ENCODE data around the gene GGA1. TPM values are rescaled to one million over a fixed set of nuclear protein-coding genes. Genes with fewer than 3 reads are reported as not detected.

GGA1 gene
- total RNA-seq, 4 donors from 2014 or later = 30.3 to 44.7 (median 40.9) TPM

GRCh38 chr22:37675930-37676735, 67.5 kb downstream of the GGA1 start:
- intact Hi-C loops (cut with DNase I) = no loop called here
- Histone ChIP-seq H3K9me3 (no peaks in the 10 kb centered on the region), H3K4me3 (peak overlapping the region; percentile 60 to 74 (median 64)), H3K27me3 (no peaks in the 10 kb centered on the region), H3K4me1 (peaks cover 36 to 89% (median 75%) of the 10 kb centered on the region in 4 donors), H3K27ac (replicated peaks in 1 of 4) (peak overlapping the region; percentile 91 to 98 (median 94)), H3K36me3 (peaks cover 0 to 28% (median 26%) of the 10 kb centered on the region in 4 donors)
- 0% methylated on average over 5 of the region's 17 CpGs for WGBS
- no peak for TF ChIP-seq CTCF (IDR thresholded peaks at IDR 0.05)
- TF ChIP-seq POLR2AphosphoS5 (IDR thresholded peaks at IDR 0.05) = no peak
- TF ChIP-seq POLR2A (IDR thresholded peaks at IDR 0.05; ENCODE audit: low read depth) = no peak
- TF ChIP-seq EP300 (IDR thresholded peaks at IDR 0.05) = no peak
- no peak for DNase-seq (ENCODE audit: extremely low spot score)

GRCh38 chr22:37676736-37677492, 68.3 kb downstream of the GGA1 start:
- Histone ChIP-seq H3K9me3 (no peaks in the 10 kb centered on the region), H3K4me3 (peak overlapping the region; percentile 60 to 74 (median 64)), H3K27me3 (no peaks in the 10 kb centered on the region), H3K36me3 (peaks cover 0 to 28% (median 26%) of the 10 kb centered on the region in 4 donors), H3K4me1 (peaks cover 44 to 97% (median 83%) of the 10 kb centered on the region in 4 donors), H3K27ac (replicated peaks in 1 of 4) (peak overlapping the region; percentile 91 to 98 (median 94))
- TF ChIP-seq CTCF (IDR thresholded peaks at IDR 0.05) (no peak), POLR2A (IDR thresholded peaks at IDR 0.05; ENCODE audit: low read depth) (no peak), EP300 (IDR thresholded peaks at IDR 0.05) (no peak), POLR2AphosphoS5 (IDR thresholded peaks at IDR 0.05) (peak; percentile 85)
- 2% methylated on average over 34 of the region's 42 CpGs for WGBS
- intact Hi-C loops (cut with DNase I) = no loop called here
- peak; percentile 97 for DNase-seq (ENCODE audit: extremely low spot score)

GRCh38 chr22:37677493-37677974, 68.9 kb downstream of the GGA1 start:
- H3K9me3 ChIP-seq = no peaks in the 10 kb centered on the region
- DNase-seq (ENCODE audit: extremely low spot score) = no peak
- peak overlapping the region; percentile 91 to 98 (median 94) for H3K27ac ChIP-seq (replicated peaks in 1 of 4)
- no peaks in the 10 kb centered on the region for H3K27me3 ChIP-seq
- H3K4me3 ChIP-seq = peak overlapping the region; percentile 60 to 74 (median 64)
- TF ChIP-seq EP300 (IDR thresholded peaks at IDR 0.05) = no peak
- no peak for TF ChIP-seq POLR2AphosphoS5 (IDR thresholded peaks at IDR 0.05)
- TF ChIP-seq CTCF (IDR thresholded peaks at IDR 0.05) = no peak
- TF ChIP-seq POLR2A (IDR thresholded peaks at IDR 0.05; ENCODE audit: low read depth) = no peak
- peaks cover 0 to 28% (median 26%) of the 10 kb centered on the region in 4 donors for H3K36me3 ChIP-seq
- H3K4me1 ChIP-seq = peaks cover 44 to 94% (median 83%) of the 10 kb centered on the region in 4 donors
- WGBS = 41% methylated on average over 15 of the region's 15 CpGs
- intact Hi-C loops (cut with DNase I) = no loop called here

- Histone ChIP-seq H3K27me3 (no peaks in the 10 kb centered on the region), H3K4me1 (peaks cover 44 to 86% (median 74%) of the 10 kb centered on the region in 4 donors), H3K9me3 (no peaks in the 10 kb centered on the region), H3K27ac (replicated peaks in 1 of 4) (peak overlapping the region; percentile 91 to 98 (median 94)), H3K4me3 (peak overlapping the region in 1 of 4 donors; percentile 7), H3K36me3 (peaks cover 0 to 28% (median 26%) of the 10 kb centered on the region in 4 donors)
- TF ChIP-seq CTCF (IDR thresholded peaks at IDR 0.05) = no peak
- no peak for TF ChIP-seq EP300 (IDR thresholded peaks at IDR 0.05)
- no peak for TF ChIP-seq POLR2A (IDR thresholded peaks at IDR 0.05; ENCODE audit: low read depth)
- TF ChIP-seq POLR2AphosphoS5 (IDR thresholded peaks at IDR 0.05) = no peak
- DNase-seq (ENCODE audit: extremely low spot score) = no peak
- intact Hi-C loops (cut with DNase I) = no loop called here
- 25% methylated on average over 6 of the region's 18 CpGs for WGBS
These were observed 69.7 kb downstream of the GGA1 start for GRCh38 chr22:37678372-37678771.
